Activated CD4-positive, CD25-positive, alpha-beta regulatory T cell treated with anti-CD3 and anti-CD28 coated beads, Interleukin-2, amount 50 U/mL, for 16 hours (primary cell): Measurements from ENCODE around the gene LPP.

Experiments
- DNase-seq: peaks from one replicate; pipeline ENCODE4 v3.0.0-alpha.2; 2020; ENCODE audit warnings: low read depth, low spot score

Gene LPP

DNA sequence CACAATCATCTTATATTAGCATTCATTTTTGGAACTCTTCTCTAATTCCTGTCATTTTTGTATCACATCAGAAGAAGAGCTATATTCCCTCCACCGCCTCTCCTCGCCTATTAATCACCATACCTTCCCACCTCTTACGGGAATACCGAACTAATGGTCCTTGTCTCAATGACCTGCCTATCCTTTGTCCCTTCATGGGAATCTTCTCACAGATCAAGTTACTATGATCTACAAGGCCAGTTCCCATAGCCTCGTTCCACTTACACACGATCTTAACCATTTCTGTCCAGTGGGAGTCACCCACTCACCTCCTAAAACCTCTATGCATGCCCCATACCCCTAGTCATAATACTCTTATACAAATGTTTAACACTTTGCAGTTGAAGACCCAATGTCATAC lies 675.2 kb downstream of the LPP start:
- no peak for DNase-seq

- no peak for DNase-seq
Observed at GRCh38 chr3:188829576-188829975, 675.6 kb downstream of the LPP start.

DNA sequence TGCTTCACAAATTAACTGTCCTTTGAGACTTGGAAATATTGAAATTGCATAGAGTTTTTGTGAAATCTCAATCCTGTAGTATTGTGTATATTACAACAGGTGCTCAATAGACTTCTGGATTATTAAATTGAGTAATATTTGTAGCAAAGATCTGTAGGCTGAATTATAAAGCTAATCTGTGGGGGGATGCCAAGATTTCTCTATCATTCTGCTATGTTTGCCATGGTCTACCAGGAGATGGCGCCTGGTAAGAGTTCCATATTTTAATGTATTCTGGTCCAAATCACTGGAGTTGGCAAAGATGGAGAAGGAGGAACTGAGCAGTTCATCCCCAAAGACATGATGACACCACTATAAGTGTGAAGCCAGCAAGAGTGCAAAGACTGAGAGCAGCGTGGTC lies 676.9 kb downstream of the LPP start:
- no peak for DNase-seq

GRCh38 chr3:188832146-188832545 lies 678.2 kb downstream of the LPP start:
- DNase-seq, result no peak

DNA sequence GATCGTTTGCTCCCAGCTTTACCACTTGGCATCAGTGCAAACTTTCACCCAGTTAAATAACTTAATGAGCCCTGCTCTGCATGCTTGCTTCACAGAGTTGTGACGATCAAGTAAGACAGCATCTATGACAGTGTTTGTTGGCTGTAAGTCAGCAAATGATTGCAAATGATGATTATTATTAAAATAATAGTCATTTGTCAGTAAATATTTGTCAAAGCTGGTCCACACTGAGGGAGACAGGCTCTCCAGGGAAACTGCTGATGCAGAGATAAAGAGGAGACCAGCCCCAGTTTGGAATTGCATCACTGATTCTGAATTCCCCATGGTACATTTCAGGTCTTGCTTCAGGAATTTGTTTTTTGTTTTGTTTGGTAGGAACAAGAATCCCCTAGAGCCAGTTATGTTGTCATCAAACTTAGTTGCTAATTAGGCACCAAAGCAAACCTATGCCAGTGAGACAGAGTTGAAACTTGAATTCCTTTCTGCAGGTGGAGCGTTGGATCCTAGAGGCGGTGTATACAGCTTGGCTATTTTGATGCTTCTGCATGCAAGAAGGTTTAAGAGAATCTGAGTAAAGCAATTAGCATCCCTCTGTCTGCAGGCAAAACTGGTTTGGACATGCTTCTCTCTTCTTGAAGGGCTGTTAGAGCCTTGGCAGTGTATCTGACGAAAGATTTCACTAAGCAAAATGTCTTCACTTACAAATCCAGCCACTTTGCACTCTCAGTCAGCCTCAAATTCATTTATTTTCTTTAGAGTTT lies 679.2 kb downstream of the LPP start:
- no peak for DNase-seq

DNA sequence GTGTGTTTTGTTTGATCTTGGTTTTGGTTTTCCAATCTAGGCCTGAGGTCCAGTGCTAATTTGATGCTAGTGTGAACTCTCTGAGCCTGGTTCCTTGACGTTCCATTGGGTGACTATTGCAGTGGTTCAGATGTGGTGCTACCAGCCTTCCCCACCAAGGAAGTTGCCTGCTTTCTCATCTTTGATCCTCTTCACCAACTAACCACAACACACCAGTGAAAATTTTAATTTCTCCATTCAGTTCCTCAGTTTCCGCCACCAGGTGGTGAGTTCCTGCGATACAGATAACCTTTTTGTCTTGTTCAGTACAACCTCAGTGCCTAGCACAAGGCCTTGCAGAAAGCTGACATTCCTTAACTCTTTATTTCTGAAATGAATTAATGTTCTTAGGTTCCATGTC lies 680.4 kb downstream of the LPP start:
- no peak for DNase-seq

DNA sequence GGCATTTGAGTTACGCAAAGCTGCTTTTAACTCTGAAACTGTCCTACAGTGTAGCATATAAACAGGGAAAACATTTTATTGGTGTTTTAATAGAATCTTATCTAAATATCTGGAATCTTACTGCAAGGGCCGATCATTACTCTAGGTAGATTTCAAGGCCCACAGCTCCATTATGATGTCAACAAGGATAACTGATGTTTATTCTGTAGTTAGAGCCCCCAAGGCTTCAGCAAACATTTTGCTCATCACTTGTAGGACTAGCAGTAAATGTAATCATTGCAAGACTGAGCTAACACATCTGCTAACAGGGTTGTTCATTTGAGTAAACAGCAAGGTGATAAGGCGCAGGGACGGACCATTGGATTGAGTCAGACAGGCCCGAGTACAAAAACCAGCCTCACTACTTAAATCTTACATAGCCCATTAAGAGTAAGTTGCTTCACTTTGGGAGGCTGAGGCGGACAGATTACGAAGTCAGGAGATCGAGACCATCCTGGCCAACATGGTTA lies 685.3 kb downstream of the LPP start:
- no peak for DNase-seq

GRCh38 chr3:188840290-188840689 lies 686.3 kb downstream of the LPP start:
- no peak for DNase-seq

DNA sequence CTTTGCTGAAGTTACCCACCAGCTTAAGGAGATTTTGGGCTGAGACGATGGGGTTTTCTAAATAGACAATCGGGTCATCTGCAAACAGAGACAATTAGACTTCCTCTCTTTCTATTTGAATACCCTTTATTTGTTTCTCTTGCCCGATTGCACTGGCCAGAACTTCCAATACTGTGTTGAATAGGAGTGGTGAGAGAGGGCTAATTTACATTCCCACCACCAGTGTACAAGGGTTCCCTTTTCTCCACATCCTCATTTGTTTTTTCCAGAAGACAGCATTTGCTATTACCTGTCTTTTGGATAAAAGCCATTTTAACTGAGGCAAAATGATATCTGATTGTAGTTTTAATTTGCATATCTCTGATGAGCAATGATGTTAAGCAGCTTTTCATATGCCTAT lies 687.9 kb downstream of the LPP start:
- DNase-seq, result no peak

DNA sequence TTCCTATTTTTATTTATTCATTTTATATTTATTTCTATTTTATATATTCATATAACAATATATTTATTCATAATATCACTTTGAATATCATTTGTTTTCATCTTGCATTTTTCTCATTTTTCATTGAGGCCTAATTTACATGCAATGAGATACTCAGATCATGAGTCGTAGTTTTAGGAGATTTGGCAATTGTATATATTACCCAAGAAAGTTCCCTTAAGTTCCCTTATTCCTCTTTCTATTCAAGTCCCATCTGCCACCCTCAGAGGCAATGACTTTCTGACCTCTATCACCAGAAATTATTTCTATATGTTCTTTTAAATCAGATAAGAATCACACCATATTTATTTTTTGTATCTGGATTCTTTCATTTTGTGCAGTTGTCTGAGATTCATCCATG lies 688.7 kb downstream of the LPP start:
- DNase-seq, result no peak

DNA sequence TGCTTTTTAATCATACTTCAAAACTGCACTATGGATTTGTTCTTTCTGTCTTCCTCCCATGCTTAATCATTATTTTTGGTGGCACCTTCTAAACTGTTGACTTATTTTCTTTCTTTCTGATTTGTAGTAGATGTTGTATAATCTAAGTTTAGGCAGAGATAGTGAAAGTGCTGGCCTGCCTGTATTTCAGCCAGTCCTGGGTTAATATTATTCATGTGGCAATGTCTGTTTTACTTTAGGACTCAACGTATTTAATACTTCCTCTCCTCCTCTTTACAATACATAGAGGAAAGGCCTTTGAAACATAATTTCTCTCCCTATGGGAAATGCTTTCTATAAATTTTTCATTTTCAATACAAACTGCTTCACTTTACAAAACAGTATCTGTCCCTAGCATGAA lies 690.1 kb downstream of the LPP start:
- no peak for DNase-seq

- DNase-seq, result no peak
Observed at GRCh38 chr3:188845514-188845913, 691.6 kb downstream of the LPP start.

GRCh38 chr3:188848947-188849346 lies 695.0 kb downstream of the LPP start:
- DNase-seq, result no peak

DNA sequence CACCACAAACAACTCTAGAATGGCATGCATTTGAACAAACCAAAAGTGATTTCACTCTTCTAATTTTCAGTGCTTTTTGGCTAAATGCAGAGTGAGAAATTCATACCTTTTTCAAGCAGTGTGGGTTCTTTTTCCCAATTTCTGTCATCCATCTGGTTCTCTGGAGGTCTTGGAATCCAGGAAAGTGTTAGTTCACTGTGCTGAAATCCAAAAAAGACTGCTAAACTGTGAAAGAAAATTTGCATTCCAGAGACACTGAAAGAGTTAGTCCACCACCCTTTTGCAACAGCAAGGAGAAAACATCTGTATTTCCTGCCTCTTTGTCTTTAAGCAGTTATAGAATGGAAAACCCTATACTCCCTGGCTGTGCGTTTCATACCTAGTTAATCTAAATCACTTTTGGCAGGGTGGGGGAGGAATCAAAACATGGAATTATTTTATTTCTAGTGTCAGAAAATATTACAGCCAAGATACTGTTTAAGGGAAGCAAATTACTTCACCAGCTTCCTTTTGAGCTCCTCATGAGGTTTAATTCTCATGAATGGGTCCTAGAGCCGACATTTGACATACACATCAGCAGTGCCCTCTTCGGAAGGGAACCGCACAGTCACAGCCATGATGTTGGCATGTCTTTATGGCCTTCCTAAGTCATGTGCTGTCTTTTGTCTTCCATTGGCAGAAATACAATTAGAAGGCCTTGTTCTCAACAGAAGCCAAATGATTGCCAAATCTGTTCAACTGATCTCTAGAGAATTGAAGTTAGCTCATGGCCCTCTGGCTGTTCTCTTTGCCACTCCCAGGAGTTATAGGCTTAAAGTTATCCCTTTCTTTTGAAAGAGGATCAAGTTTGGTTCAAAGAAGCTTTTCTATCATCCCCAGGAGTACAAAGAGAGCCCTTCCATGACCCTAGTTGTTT lies 700.2 kb downstream of the LPP start:
- no peak for DNase-seq

- no peak for DNase-seq
Observed at GRCh38 chr3:188854772-188855149, 700.8 kb downstream of the LPP start.

DNA sequence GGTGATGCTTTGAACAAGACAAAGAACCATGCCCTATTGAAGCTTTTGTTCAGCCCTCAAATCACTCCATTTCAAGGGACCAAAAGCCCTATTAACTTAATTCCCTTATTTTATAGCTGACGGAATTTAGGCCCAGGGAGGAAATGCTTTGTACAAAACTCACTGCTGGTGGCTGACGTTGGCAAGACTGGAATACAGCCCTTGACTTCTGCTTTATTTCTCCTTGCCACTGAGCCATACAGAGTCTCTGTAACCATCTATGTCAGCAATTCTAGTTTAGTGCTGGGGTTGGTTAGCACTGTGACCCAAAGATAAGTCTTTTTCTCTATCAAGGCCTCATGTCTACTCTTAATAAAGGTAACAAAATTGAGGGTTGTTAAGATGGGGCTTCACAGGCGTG lies 701.7 kb downstream of the LPP start:
- no peak for DNase-seq

DNA sequence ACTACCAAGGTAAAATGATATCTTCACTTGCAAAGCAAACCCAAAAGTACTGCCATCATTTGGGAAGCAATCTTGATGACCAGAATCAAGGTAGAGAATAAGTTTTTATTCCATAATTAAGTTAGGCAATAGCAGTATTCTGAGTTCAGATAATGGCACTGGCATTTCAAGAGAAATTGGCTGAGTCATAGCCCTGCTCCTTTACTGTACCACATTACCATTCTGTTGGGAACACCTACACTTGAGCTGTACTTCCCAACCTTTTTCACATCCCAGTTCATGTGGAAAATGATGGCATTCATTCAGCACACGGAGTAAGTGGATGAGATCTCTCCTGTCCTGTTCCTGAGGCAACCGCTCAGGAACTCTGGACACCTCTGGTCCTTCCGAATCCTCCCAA lies 706.2 kb downstream of the LPP start:
- DNase-seq, result no peak

DNA sequence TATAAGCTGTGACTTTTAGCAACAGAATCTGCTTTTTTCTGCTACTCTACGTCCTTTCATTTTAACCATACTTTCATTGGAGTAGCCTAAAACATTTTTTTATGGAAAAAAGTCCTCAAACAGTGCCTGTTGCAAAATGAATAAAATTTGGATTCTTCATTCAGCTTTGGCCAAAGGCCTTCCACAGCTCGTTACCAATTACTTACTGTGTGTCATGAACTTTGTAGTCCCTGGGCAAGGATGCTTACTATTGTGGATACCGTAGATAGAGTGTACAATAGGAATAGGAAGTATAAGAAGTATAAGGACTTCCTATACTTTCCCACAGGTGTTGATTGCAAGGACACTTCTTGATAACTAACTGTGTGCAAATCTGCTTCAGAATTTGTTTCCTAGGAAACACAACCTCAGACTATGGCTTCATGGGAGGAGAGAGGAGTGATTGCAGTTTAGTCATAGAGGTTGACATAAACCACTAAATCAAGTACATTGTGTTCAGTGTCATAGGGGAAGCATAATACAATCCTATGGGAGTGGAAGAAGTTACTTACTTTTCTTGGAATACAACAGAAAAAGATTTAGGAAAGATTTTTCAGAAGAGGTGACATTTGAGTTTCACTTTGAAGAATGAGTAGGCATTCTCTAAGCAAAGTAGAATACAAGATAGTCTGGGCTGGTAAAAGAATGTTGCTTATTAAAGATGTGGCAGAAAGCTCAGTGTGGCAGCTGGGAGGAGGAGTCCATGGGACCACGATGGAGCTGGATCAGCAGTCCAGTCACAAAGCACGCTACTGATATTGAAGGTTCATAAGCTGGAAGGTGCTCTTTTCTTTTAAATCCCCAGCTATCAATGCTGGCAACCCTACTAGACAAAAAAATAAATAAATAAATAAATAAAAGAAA lies 708.1 kb downstream of the LPP start:
- DNase-seq, result no peak

DNA sequence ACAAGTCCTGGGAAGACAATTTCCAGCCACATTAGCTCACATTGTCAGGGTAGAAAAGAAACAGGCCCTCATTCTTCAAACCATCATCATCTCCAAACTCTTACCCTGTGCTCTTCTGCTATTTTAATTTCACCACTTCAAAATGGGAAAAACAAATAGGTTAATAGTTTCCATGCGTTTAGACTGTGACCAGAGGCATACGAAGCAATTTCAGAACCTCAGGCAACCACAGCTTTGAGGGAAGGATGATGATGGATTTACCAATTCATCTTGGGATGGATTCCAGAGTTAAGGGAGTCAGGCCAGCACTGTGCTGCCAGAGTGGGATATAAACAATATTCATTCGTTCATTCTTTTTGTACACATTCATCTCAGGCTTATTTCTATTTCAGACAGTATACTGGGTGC lies 710.0 kb downstream of the LPP start:
- DNase-seq, result no peak

DNA sequence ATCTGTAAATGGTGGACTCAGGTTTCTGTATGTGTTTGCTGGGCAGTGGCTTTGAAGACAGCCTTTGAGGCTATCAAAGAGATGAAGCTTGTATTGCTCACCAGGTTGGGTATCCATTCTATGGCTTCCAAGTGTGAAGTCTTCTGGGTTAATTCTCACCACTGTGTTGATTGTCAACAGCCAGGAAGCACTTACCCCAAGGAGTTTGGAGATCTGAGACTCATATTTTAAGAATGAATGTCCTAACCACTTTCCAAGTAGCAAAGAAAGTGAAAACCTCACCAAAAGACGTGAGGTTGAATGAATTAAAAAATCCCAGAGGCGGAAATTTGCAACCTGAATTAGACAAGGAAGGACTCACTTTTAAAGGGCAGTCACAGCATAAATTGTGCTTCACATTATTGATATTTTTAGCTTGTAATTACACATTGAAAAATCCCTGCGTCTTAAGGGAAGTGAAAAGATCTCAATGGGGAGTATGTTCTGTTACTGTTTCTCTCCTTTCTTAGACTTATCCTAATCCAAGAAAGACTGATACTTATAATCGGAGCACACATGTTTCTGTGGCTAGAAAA lies 713.8 kb downstream of the LPP start:
- no peak for DNase-seq

- no peak for DNase-seq
Observed at GRCh38 chr3:188868803-188869202, 714.8 kb downstream of the LPP start.
